Body of pancreas (tissue), 4 donors: Measurements from ENCODE around the gene GRIK4. TPM values are rescaled to one million over a fixed set of nuclear protein-coding genes. Genes with fewer than 3 reads are reported as not detected.

Experiments
- ATAC-seq: fragments of 150-250 bp; one replicate; pipeline ENCODE4 v1.9.1; 2016
- DNase-seq, 4 donors: peaks; one replicate each; pipeline ENCODE4 v3.0.0-alpha.2; 2019
- H3K27ac ChIP-seq, 4 donors: fragments of 200-600 bp; sonication (generic); 1 replicate in 3 of 4; 2 replicates in 1 of 4; pipeline versions ENCODE4 v1.5.1 to v1.6.1; 2016 to 2019; ENCODE audit warnings: mild to moderate bottlenecking in 1 of 4, mixed read lengths in 1 of 4, moderate library complexity in 1 of 4
- H3K27me3 ChIP-seq, 2 donors: fragments of 200-600 bp; sonication (generic); one replicate each; pipeline ENCODE4 v1.6.0; 2016; ENCODE audit warnings: mild to moderate bottlenecking in 1 of 2
- H3K36me3 ChIP-seq, 2 donors: fragments of 200-600 bp; sonication (generic); replicated peaks in 1 of 2; 2 replicates each; pipeline ENCODE4 v1.5.1; 2016; ENCODE audit warnings: low read depth in 2 of 2; ENCODE audit not compliant: insufficient read depth in 1 of 2
- H3K4me1 ChIP-seq: fragments of 200-600 bp; sonication (generic); one replicate; pipeline ENCODE4 v1.6.0; 2016
- H3K4me3 ChIP-seq, 2 donors: fragments of 200-600 bp; sonication (generic); 1 replicate in 1 of 2; 2 replicates in 1 of 2; pipeline ENCODE4 v1.5.1; 2016 to 2019
- H3K9me3 ChIP-seq, 3 donors: fragments of 200-600 bp; sonication (generic); 1 replicate in 2 of 3; 2 replicates in 1 of 3; pipeline ENCODE4 v1.5.1; 2016
- CTCF ChIP-seq, 7 experiments: fragments of 450-650 bp in 4 of 7; fragments of 200-600 bp in 3 of 7; sonication (generic) in 3 of 7; IDR thresholded peaks; one replicate each; pipeline ENCODE4 v1.5.1; 2016 to 2019; ENCODE audit warnings: antibody characterized with exemption in 7 of 7
- POLR2A ChIP-seq, 3 donors: fragments of 450-650 bp; IDR thresholded peaks; one replicate each; pipeline ENCODE4 v1.6.1; 2016; ENCODE audit warnings: antibody characterized with exemption in 3 of 3, mild to moderate bottlenecking in 2 of 3
- WGBS, 2 donors: methylation state at CpG; one replicate each; pipeline ENCODE4 v1.1.5; 2017; 5-methylcytosine and 5-hydroxymethylcytosine counted together
- intact Hi-C: fragments of 100-400 bp; cut with DNase I; formaldehyde crosslinking; loops from one replicate; pipeline ENCODE4 v1.15.1; 2023
- total RNA-seq, 2 donors: library from RNA; depleted of rRNA; stranded (reverse); fragments of >200 nt; gene quantifications; one replicate each; pipeline ENCODE4 v1.1.0, GENCODE V29; 2016

GRIK4 gene
- total RNA-seq, 2 donors from 2014 or later = not detected

- no peak for TF ChIP-seq CTCF (IDR thresholded peaks at IDR 0.05)
- no peak for TF ChIP-seq POLR2A (IDR thresholded peaks at IDR 0.05)
- peaks cover 13% of the 10 kb centered on the region for H3K4me1 ChIP-seq
- DNase-seq (no peak), ATAC-seq (no peak)
- no peak overlapping the region for H3K27ac ChIP-seq
- no peaks in the 10 kb centered on the region for H3K27me3 ChIP-seq
- intact Hi-C loops = no loop called here
- no peaks in the 10 kb centered on the region for H3K9me3 ChIP-seq
- WGBS, 2 donors = 47 to 72% methylated on average over 1 of the region's 1 CpG
- H3K36me3 ChIP-seq = no peaks in the 10 kb centered on the region
- no peak overlapping the region for H3K4me3 ChIP-seq
These were observed 163.6 kb downstream of the GRIK4 start for GRCh38 chr11:120675171-120675570.

DNA sequence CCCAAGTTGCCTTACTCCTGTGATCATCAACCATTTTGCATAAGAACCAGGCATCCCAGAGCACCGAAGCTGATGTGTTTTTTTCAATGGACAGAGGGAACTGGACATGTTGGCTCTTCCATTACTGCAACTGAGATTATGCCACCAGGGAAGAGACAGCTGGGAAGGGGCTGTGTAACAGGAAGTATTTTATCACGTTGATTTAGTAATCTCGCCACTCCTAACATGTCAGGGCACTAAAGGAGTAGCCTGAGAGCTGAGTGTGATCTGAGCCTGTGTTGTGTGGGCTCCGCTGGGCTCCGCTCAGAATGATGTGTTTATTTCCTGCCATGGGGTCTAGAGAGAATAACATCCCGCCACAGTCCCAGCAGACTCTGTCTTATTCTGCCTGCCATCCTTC, 165.4 kb downstream of the GRIK4 start:
- H3K4me3 ChIP-seq = no peak overlapping the region
- no peak for TF ChIP-seq CTCF (IDR thresholded peaks at IDR 0.05)
- no peak for TF ChIP-seq POLR2A (IDR thresholded peaks at IDR 0.05)
- intact Hi-C loops = no loop called here
- no peak for ATAC-seq
- no peaks in the 10 kb centered on the region for H3K27me3 ChIP-seq
- DNase-seq = no peak
- no peaks in the 10 kb centered on the region for H3K36me3 ChIP-seq
- WGBS, 2 donors = 64 to 67% methylated on average over 3 to 6 of the region's 6 CpGs
- H3K4me1 ChIP-seq = peaks cover 13% of the 10 kb centered on the region
- no peak overlapping the region for H3K27ac ChIP-seq
- H3K9me3 ChIP-seq = no peaks in the 10 kb centered on the region

DNA sequence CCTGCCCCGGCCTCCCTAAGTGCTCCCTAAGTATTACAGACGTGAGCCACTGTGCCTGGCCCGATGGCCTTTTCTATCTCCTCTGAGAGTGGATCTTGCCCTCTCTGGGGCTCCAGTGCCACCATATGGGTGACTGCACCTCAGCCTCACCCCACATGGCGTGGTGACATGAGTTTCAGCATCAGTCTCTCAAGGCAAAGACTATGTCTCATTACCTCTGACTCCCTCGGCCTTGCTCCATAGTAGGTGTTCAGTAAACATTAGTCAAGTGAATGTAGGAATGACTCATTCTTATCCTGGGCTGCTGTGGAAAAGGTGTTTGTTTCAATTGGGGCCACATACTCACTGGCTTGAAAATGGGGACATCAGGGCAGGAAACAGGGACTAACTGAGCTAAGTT, 168.8 kb downstream of the GRIK4 start:
- Histone ChIP-seq H3K27ac (no peak overlapping the region), H3K9me3 (no peaks in the 10 kb centered on the region), H3K4me3 (no peak overlapping the region), H3K27me3 (no peaks in the 10 kb centered on the region), H3K4me1 (no peaks in the 10 kb centered on the region), H3K36me3 (no peaks in the 10 kb centered on the region)
- ATAC-seq = no peak
- no peak for TF ChIP-seq CTCF (IDR thresholded peaks at IDR 0.05)
- TF ChIP-seq POLR2A (IDR thresholded peaks at IDR 0.05) = no peak
- WGBS, 2 donors = 80 to 91% methylated on average over 5 of the region's 5 CpGs
- intact Hi-C loops = loop anchor here (5.0 kb wide), 1 partner anchor 168 kb away; the partner anchor contains the start of gene GRIK4
- no peak for DNase-seq

- DNase-seq (no peak), ATAC-seq (no peak)
- no peaks in the 10 kb centered on the region for H3K9me3 ChIP-seq
- no peaks in the 10 kb centered on the region for H3K36me3 ChIP-seq
- TF ChIP-seq CTCF (IDR thresholded peaks at IDR 0.05) (no peak), POLR2A (IDR thresholded peaks at IDR 0.05) (no peak)
- intact Hi-C loops = loop anchor here (5.0 kb wide), 1 partner anchor 169 kb away; the partner anchor contains the start of gene GRIK4
- no peaks in the 10 kb centered on the region for H3K4me1 ChIP-seq
- no peak overlapping the region for H3K4me3 ChIP-seq
- no peak overlapping the region for H3K27ac ChIP-seq
- WGBS, 2 donors = 55 to 62% methylated on average over 13 to 16 of the region's 16 CpGs
- no peaks in the 10 kb centered on the region for H3K27me3 ChIP-seq
These were observed 170.1 kb downstream of the GRIK4 start for GRCh38 chr11:120681434-120682331.

DNA sequence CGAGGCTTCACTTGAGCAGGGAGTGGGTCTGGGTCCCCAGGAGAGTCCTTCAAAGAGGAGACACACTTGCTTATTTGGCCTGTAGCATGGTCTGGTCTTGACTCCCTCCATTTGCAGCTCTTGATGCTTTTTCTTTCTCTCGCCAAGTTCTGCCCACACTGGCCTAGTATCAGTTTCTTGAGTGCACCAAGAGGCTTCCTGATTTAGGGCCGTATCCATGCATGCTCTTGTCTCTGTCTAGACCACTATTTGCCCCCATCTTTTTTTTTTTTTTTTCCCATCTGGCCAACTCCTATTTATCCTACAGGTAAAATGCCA, 170.7 kb downstream of the GRIK4 start:
- Histone ChIP-seq H3K27ac (no peak overlapping the region), H3K4me1 (no peaks in the 10 kb centered on the region), H3K36me3 (no peaks in the 10 kb centered on the region), H3K4me3 (no peak overlapping the region), H3K27me3 (no peaks in the 10 kb centered on the region), H3K9me3 (no peaks in the 10 kb centered on the region)
- DNase-seq (no peak), ATAC-seq (no peak)
- 48 to 61% methylated on average over 3 of the region's 3 CpGs for WGBS, 2 donors
- intact Hi-C loops = loop anchor here (5.0 kb wide), 1 partner anchor 170 kb away; the partner anchor contains the start of gene GRIK4
- TF ChIP-seq POLR2A (IDR thresholded peaks at IDR 0.05) = no peak
- no peak for TF ChIP-seq CTCF (IDR thresholded peaks at IDR 0.05)
